AG09309 (cell line): ENCODE data around the gene HK1.
"Not testable (repeated sequence)": the region's sequence is repeated elsewhere in the genome, so short reads cannot be mapped to it uniquely, and the experiment has no call there.

Experiments
- DNase-seq: peaks from one replicate; pipeline ENCODE4 v3.0.0-alpha.2; 2010; ENCODE audit warnings: low read depth
- H3K4me3 ChIP-seq: 2 replicates; pipeline ENCODE4 v1.5.1; 2011; ENCODE audit warnings: mild to moderate bottlenecking, low read depth, low read length, moderate library complexity; ENCODE audit not compliant: control insufficient read depth
- TF ChIP-seq, protein P1 (sequence below): IDR thresholded peaks from 2 replicates; pipeline ENCODE4 v1.5.1; 2011; ENCODE audit warnings: mild to moderate bottlenecking, low read depth, low read length, inconsistent platforms; ENCODE audit not compliant: insufficient read depth, control insufficient read depth; ENCODE audit errors: missing control alignments

Gene HK1

DNA sequence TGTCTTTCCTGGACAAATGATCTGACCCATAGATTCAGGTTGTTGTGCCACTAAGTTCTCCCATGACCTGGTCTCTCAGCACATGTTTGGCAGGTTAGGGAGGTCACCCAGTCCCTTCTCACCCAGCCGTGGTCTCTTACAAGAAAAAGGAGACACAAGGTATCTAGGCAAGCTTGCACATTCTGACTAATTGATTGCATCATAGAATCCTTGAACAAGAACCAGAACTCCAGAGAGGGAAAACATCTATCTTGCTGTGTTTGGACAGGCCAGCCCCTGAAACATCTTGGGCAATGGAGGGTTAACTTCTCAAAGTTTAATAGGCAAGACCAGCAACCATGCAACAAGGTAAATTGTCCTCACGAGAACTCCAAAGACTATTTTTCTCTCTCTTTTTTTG is 8.5 kb upstream of the HK1 start:
- no peak overlapping the region for H3K4me3 ChIP-seq
- no peak for DNase-seq
- TF ChIP-seq, protein P1, sequence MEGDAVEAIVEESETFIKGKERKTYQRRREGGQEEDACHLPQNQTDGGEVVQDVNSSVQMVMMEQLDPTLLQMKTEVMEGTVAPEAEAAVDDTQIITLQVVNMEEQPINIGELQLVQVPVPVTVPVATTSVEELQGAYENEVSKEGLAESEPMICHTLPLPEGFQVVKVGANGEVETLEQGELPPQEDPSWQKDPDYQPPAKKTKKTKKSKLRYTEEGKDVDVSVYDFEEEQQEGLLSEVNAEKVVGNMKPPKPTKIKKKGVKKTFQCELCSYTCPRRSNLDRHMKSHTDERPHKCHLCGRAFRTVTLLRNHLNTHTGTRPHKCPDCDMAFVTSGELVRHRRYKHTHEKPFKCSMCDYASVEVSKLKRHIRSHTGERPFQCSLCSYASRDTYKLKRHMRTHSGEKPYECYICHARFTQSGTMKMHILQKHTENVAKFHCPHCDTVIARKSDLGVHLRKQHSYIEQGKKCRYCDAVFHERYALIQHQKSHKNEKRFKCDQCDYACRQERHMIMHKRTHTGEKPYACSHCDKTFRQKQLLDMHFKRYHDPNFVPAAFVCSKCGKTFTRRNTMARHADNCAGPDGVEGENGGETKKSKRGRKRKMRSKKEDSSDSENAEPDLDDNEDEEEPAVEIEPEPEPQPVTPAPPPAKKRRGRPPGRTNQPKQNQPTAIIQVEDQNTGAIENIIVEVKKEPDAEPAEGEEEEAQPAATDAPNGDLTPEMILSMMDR, result no peak

DNA sequence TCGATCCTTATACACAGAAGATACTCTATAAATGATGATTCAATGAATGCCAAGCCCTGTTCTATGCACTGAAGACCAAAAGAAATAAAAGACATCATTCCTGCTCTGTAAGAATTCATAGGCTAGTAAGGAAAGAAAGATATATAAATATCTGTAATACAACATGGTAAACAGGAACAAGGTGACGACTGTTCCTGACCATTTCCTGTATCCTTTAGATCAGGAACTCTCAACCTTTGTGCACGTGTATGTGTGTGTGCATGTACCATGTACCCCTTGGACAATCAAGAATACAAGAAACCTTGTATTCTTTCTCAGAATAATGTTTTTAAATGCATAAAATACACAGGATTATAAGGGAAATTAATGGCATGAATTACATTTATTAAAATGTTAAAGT is 7.3 kb upstream of the HK1 start:
- TF ChIP-seq, protein P1, result no peak
- DNase-seq, result no peak
- no peak overlapping the region for H3K4me3 ChIP-seq

GRCh38 chr10:69272624-69273023 is 5.7 kb upstream of the HK1 start:
- DNase-seq, result no peak
- TF ChIP-seq, protein P1, result no peak
- no peak overlapping the region for H3K4me3 ChIP-seq

DNA sequence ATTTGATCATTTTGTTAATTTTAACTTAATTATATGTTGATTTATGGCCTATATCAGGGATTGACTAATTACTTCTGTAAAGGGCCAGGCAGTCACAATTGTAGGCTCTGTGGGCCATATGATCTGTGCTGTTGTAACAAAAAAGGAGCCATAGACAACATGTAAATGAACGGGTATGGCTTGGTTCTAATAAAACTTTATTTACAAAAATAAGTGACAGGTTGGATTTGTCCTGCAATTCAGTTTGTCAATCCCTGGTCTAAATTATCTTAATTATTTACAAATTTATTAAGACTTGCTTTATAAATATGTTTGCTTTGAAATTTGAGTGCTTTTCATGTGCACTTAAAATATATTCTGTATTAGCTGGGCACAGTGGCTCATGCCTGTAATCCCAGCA is 2.9 kb upstream of the HK1 start:
- TF ChIP-seq, protein P1, result no peak
- no peak for DNase-seq
- H3K4me3 ChIP-seq, result no peak overlapping the region

DNA sequence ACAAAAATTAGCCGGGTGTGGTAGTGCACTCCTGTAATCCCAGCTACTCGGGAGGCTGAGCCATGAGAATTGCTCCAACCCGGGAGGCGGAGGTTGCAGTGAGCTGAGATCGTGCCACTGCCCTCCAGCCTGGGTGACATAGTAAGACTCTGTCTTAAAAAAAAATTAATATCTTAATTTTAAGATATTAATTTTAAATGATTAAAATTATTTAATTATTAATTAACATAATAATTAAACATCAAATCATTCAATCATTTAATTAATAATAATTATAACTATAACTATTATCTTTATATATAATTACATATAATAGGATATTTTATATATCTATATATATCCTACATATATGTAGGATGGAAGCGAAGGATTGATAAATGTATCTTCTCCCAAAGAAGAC is 1.8 kb upstream of the HK1 start:
- no peak overlapping the region for H3K4me3 ChIP-seq
- no peak for DNase-seq
- TF ChIP-seq, protein P1, result no peak

DNA sequence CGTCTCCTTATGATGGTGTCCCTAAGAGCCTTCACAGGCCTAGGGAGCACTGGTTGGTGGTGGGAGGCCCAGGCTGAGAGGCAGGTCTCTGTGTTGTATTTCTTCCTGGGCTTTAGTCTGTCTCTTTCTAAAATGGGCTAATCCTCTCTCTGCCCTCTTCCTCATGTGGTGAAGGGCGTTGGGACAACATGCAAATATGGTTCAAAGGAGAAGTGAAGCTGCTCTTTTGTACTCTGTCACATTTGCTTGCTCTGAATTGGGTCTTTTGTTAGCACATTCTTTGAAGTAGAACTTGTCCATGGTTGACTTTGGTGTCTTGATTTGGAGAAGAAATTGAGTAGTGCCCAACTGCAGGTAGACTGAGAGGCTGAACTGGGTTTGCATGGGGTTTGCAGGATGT is 814 bp downstream of the HK1 start:
- DNase-seq, result no peak
- no peak overlapping the region for H3K4me3 ChIP-seq
- TF ChIP-seq, protein P1, result no peak

- DNase-seq, result no peak
- TF ChIP-seq, protein P1, result no peak
- no peak overlapping the region for H3K4me3 ChIP-seq
These were observed 3.5 kb downstream of the HK1 start for GRCh38 chr10:69281507-69282413.

- DNase-seq, H3K4me3 ChIP-seq: not testable (repeated sequence)
These were observed 6.1 kb downstream of the HK1 start for GRCh38 chr10:69284402-69284801.
